HEK293 (cell line): ENCODE data around the gene GALNTL6.

Experiments
- CTCF ChIA-PET: fragments of 350-600 bp; formaldehyde crosslinking; extraction: SDS; loops from one replicate; lab custom pipeline; 2021; ENCODE audit warnings: antibody characterized with exemption; lab: Yijun Ruan, JAX
- POLR2A ChIA-PET: fragments of 300-600 bp; formaldehyde crosslinking; extraction: SDS; loops from one replicate; lab custom pipeline; 2020; ENCODE audit warnings: antibody characterized with exemption, inconsistent platforms; lab: Yijun Ruan, JAX
- H3K27ac ChIP-seq: fragments of 200-500 bp; sonication (Bioruptor generic); 2 replicates; pipeline ENCODE4 v1.5.1; 2014; ENCODE audit warnings: low read depth, low read length, control low read depth, inconsistent platforms; ENCODE audit errors: extremely low read depth
- H3K36me3 ChIP-seq, 2 experiments: fragments of 200-500 bp in 1 of 2; sonication (Bioruptor generic) in 1 of 2; 1 replicate in 1 of 2; 2 replicates in 1 of 2; pipeline ENCODE4 v1.5.1; 2014 to 2017; ENCODE audit warnings: inconsistent platforms in 2 of 2, low read length in 2 of 2; ENCODE audit not compliant: control insufficient read depth in 2 of 2, insufficient read depth in 1 of 2
- H3K4me1 ChIP-seq: fragments of 200-500 bp; sonication (Bioruptor generic); 2 replicates; pipeline ENCODE4 v1.5.1; 2014; ENCODE audit warnings: mild to moderate bottlenecking, low read length, inconsistent platforms; ENCODE audit not compliant: control insufficient read depth, insufficient read depth
- H3K4me3 ChIP-seq: 2 replicates; pipeline ENCODE4 v1.5.1; 2011; ENCODE audit warnings: low read depth, mild to moderate bottlenecking, control low read depth, low read length, moderate library complexity
- H3K9me3 ChIP-seq: fragments of 200-500 bp; sonication (Bioruptor generic); 2 replicates; pipeline ENCODE4 v1.5.1; 2014; ENCODE audit warnings: low read depth, low read length, inconsistent platforms; ENCODE audit not compliant: control insufficient read depth, insufficient read depth
- KLF8 ChIP-seq: fragments of 450-650 bp; formaldehyde crosslinking; IDR thresholded peaks from 2 replicates; pipeline ENCODE4 v1.5.1; 2016; ENCODE audit warnings: missing biosample characterization, missing genetic modification characterization
- ZBTB1 ChIP-seq: fragments of 450-650 bp; formaldehyde crosslinking; IDR thresholded peaks from 2 replicates; pipeline ENCODE4 v1.5.1; 2016; ENCODE audit warnings: missing biosample characterization, missing genetic modification characterization
- ZBTB17 ChIP-seq: fragments of 450-650 bp; formaldehyde crosslinking; IDR thresholded peaks from 2 replicates; pipeline ENCODE4 v1.5.1; 2016; ENCODE audit warnings: missing biosample characterization, missing genetic modification characterization
- ZNF114 ChIP-seq: fragments of 450-650 bp; formaldehyde crosslinking; IDR thresholded peaks from 2 replicates; pipeline ENCODE4 v1.5.0; 2017; ENCODE audit warnings: missing biosample characterization, missing genetic modification characterization
- ZNF169 ChIP-seq: fragments of 450-650 bp; formaldehyde crosslinking; IDR thresholded peaks from 2 replicates; pipeline ENCODE4 v1.5.1; 2016; ENCODE audit warnings: missing biosample characterization, missing genetic modification characterization
- ZNF707 ChIP-seq: fragments of 450-650 bp; formaldehyde crosslinking; IDR thresholded peaks from 2 replicates; pipeline ENCODE4 v1.5.1; 2016; ENCODE audit warnings: missing biosample characterization, missing genetic modification characterization
- TF ChIP-seq, protein P1 (sequence below): fragments of 450-650 bp; formaldehyde crosslinking; IDR thresholded peaks from 2 replicates; pipeline ENCODE4 v1.5.1; 2016; ENCODE audit warnings: missing biosample characterization, missing genetic modification characterization
- TF ChIP-seq, protein P2 (sequence below): fragments of 450-650 bp; formaldehyde crosslinking; conservative IDR thresholded peaks from 2 replicates; pipeline ENCODE4 v1.5.1; 2016; ENCODE audit warnings: low read depth, missing biosample characterization, missing genetic modification characterization
- TF ChIP-seq, protein P3 (sequence below): fragments of 450-650 bp; formaldehyde crosslinking; IDR thresholded peaks from 2 replicates; pipeline ENCODE4 v1.5.1; 2016; ENCODE audit warnings: missing biosample characterization, missing genetic modification characterization
- TF ChIP-seq, protein P4 (sequence below): fragments of 450-650 bp; formaldehyde crosslinking; IDR thresholded peaks from 2 replicates; pipeline ENCODE4 v1.5.1; 2016; ENCODE audit warnings: missing biosample characterization, missing genetic modification characterization
- TF ChIP-seq, protein P5 (sequence below): fragments of 450-650 bp; formaldehyde crosslinking; IDR thresholded peaks from 2 replicates; pipeline ENCODE4 v1.5.1; 2017; ENCODE audit warnings: missing biosample characterization, missing genetic modification characterization
- TF ChIP-seq, protein P6 (sequence below): fragments of 450-650 bp; formaldehyde crosslinking; IDR thresholded peaks from 2 replicates; pipeline ENCODE4 v1.5.1; 2017; ENCODE audit warnings: missing biosample characterization, missing genetic modification characterization

GALNTL6 gene

DNA sequence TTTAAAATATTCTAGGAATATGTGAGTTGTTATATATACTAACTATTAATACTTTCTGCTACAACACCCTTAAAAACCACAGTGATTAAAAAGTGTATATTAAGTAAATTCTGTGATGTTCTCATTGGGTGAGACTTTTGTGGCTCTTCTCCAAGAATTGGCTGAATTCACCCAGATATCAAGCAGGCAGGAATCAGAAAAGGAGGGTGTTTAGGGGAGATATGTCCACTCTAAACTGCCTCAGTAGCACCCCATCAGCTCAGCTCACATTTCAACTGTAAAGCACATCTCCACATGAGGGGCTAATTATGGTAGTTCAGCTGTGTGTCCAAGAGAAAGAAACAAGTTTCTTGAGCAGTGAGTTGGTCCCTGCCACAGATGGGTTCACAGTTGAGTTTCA lies 165.0 kb downstream of the GALNTL6 start:
- H3K36me3 ChIP-seq, result no peaks in the 10 kb centered on the region
- H3K4me1 ChIP-seq, result no peaks in the 10 kb centered on the region
- CTCF ChIA-PET, result no interaction called here
- H3K4me3 ChIP-seq, result no peak overlapping the region
- POLR2A ChIA-PET, result no interaction called here
- TF ChIP-seq, protein P1, sequence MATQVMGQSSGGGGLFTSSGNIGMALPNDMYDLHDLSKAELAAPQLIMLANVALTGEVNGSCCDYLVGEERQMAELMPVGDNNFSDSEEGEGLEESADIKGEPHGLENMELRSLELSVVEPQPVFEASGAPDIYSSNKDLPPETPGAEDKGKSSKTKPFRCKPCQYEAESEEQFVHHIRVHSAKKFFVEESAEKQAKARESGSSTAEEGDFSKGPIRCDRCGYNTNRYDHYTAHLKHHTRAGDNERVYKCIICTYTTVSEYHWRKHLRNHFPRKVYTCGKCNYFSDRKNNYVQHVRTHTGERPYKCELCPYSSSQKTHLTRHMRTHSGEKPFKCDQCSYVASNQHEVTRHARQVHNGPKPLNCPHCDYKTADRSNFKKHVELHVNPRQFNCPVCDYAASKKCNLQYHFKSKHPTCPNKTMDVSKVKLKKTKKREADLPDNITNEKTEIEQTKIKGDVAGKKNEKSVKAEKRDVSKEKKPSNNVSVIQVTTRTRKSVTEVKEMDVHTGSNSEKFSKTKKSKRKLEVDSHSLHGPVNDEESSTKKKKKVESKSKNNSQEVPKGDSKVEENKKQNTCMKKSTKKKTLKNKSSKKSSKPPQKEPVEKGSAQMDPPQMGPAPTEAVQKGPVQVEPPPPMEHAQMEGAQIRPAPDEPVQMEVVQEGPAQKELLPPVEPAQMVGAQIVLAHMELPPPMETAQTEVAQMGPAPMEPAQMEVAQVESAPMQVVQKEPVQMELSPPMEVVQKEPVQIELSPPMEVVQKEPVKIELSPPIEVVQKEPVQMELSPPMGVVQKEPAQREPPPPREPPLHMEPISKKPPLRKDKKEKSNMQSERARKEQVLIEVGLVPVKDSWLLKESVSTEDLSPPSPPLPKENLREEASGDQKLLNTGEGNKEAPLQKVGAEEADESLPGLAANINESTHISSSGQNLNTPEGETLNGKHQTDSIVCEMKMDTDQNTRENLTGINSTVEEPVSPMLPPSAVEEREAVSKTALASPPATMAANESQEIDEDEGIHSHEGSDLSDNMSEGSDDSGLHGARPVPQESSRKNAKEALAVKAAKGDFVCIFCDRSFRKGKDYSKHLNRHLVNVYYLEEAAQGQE (tag by site-specific recombination), result no peak
- TF ChIP-seq, protein P2, sequence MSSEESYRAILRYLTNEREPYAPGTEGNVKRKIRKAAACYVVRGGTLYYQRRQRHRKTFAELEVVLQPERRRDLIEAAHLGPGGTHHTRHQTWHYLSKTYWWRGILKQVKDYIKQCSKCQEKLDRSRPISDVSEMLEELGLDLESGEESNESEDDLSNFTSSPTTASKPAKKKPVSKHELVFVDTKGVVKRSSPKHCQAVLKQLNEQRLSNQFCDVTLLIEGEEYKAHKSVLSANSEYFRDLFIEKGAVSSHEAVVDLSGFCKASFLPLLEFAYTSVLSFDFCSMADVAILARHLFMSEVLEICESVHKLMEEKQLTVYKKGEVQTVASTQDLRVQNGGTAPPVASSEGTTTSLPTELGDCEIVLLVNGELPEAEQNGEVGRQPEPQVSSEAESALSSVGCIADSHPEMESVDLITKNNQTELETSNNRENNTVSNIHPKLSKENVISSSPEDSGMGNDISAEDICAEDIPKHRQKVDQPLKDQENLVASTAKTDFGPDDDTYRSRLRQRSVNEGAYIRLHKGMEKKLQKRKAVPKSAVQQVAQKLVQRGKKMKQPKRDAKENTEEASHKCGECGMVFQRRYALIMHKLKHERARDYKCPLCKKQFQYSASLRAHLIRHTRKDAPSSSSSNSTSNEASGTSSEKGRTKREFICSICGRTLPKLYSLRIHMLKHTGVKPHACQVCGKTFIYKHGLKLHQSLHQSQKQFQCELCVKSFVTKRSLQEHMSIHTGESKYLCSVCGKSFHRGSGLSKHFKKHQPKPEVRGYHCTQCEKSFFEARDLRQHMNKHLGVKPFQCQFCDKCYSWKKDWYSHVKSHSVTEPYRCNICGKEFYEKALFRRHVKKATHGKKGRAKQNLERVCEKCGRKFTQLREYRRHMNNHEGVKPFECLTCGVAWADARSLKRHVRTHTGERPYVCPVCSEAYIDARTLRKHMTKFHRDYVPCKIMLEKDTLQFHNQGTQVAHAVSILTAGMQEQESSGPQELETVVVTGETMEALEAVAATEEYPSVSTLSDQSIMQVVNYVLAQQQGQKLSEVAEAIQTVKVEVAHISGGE (tag by site-specific recombination), result no peak
- TF ChIP-seq ZBTB17, result no peak
- no peak for TF ChIP-seq ZNF707 (tag by site-specific recombination)
- TF ChIP-seq ZNF169 (tag by site-specific recombination), result no peak
- TF ChIP-seq ZNF114 (tag by site-specific recombination), result no peak
- TF ChIP-seq, protein P3, sequence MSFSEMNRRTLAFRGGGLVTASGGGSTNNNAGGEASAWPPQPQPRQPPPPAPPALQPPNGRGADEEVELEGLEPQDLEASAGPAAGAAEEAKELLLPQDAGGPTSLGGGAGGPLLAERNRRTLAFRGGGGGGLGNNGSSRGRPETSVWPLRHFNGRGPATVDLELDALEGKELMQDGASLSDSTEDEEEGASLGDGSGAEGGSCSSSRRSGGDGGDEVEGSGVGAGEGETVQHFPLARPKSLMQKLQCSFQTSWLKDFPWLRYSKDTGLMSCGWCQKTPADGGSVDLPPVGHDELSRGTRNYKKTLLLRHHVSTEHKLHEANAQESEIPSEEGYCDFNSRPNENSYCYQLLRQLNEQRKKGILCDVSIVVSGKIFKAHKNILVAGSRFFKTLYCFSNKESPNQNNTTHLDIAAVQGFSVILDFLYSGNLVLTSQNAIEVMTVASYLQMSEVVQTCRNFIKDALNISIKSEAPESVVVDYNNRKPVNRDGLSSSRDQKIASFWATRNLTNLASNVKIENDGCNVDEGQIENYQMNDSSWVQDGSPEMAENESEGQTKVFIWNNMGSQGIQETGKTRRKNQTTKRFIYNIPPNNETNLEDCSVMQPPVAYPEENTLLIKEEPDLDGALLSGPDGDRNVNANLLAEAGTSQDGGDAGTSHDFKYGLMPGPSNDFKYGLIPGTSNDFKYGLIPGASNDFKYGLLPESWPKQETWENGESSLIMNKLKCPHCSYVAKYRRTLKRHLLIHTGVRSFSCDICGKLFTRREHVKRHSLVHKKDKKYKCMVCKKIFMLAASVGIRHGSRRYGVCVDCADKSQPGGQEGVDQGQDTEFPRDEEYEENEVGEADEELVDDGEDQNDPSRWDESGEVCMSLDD (tag by site-specific recombination), result no peak
- TF ChIP-seq, protein P4, sequence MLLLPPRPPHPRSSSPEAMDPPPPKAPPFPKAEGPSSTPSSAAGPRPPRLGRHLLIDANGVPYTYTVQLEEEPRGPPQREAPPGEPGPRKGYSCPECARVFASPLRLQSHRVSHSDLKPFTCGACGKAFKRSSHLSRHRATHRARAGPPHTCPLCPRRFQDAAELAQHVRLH (tag by site-specific recombination), result no peak
- no peak for TF ChIP-seq ZBTB1
- TF ChIP-seq KLF8, result no peak
- TF ChIP-seq, protein P5, sequence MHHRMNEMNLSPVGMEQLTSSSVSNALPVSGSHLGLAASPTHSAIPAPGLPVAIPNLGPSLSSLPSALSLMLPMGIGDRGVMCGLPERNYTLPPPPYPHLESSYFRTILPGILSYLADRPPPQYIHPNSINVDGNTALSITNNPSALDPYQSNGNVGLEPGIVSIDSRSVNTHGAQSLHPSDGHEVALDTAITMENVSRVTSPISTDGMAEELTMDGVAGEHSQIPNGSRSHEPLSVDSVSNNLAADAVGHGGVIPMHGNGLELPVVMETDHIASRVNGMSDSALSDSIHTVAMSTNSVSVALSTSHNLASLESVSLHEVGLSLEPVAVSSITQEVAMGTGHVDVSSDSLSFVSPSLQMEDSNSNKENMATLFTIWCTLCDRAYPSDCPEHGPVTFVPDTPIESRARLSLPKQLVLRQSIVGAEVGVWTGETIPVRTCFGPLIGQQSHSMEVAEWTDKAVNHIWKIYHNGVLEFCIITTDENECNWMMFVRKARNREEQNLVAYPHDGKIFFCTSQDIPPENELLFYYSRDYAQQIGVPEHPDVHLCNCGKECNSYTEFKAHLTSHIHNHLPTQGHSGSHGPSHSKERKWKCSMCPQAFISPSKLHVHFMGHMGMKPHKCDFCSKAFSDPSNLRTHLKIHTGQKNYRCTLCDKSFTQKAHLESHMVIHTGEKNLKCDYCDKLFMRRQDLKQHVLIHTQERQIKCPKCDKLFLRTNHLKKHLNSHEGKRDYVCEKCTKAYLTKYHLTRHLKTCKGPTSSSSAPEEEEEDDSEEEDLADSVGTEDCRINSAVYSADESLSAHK (tag by site-specific recombination), result no peak
- TF ChIP-seq, protein P6, sequence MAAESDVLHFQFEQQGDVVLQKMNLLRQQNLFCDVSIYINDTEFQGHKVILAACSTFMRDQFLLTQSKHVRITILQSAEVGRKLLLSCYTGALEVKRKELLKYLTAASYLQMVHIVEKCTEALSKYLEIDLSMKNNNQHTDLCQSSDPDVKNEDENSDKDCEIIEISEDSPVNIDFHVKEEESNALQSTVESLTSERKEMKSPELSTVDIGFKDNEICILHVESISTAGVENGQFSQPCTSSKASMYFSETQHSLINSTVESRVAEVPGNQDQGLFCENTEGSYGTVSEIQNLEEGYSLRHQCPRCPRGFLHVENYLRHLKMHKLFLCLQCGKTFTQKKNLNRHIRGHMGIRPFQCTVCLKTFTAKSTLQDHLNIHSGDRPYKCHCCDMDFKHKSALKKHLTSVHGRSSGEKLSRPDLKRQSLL (tag by site-specific recombination), result no peak
- TF ChIP-seq, all 188 proteins: peak for 0
- Histone ChIP-seq H3K27ac (no peak overlapping the region), H3K9me3 (no peaks in the 10 kb centered on the region)
